PC-3 (cell line): ENCODE measurements around the gene PML. TPM values are rescaled to one million over a fixed set of nuclear protein-coding genes. Genes with fewer than 3 reads are reported as not detected.

Experiments
- ATAC-seq: fragments of 200-7000 bp; cut with Tn5 transposase; 2 replicates; pipeline ENCODE4 v1.9.1; 2020; ENCODE audit warnings: mild to moderate bottlenecking, moderate library complexity
- BruUV-seq: library from RNA; stranded (reverse); fragments of 400-500 nt; replicated peaks from 2 replicates; lab custom pipeline; 2021; lab: Mats Ljungman, UMichigan
- CTCF ChIA-PET: fragments of 300-600 bp; sonication (Branson Sonifier 250); formaldehyde crosslinking; loops from one replicate; lab custom pipeline; 2022; ENCODE audit warnings: antibody characterized with exemption; lab: Charles Lee
- POLR2A ChIA-PET: fragments of 300-600 bp; sonication (Branson Sonifier 250); formaldehyde crosslinking; loops from one replicate; lab custom pipeline; 2022; ENCODE audit warnings: antibody characterized with exemption; ENCODE audit not compliant: unreplicated experiment; lab: Charles Lee
- DNase-seq: peaks from one replicate; pipeline ENCODE4 v3.0.0-alpha.2; 2015
- H2AFZ ChIP-seq: fragments of 300-600 bp; sonication (generic); 2 replicates; pipeline ENCODE4 v1.6.0; 2016; ENCODE audit warnings: antibody characterized with exemption, low read length
- H3F3A ChIP-seq: fragments of 300-600 bp; sonication (generic); one replicate; pipeline ENCODE4 v1.6.0; 2017; ENCODE audit warnings: antibody characterized with exemption, low read length, control low read depth, mild to moderate bottlenecking; ENCODE audit not compliant: unreplicated experiment
- H3K27ac ChIP-seq: fragments of 300-600 bp; sonication (generic); 2 replicates; pipeline ENCODE4 v1.5.1; 2016; ENCODE audit warnings: mild to moderate bottlenecking, low read length
- H3K27me3 ChIP-seq: fragments of 300-600 bp; sonication (generic); 2 replicates; pipeline ENCODE4 v1.6.1; 2016; ENCODE audit warnings: low read length, mixed read lengths
- H3K36me3 ChIP-seq: fragments of 300-600 bp; sonication (generic); 2 replicates; pipeline ENCODE4 v1.6.1; 2016; ENCODE audit warnings: low read depth, mixed run types, low read length, mixed read lengths
- H3K4me1 ChIP-seq: fragments of 300-600 bp; sonication (generic); 2 replicates; pipeline ENCODE4 v1.5.1; 2016; ENCODE audit warnings: low read length; ENCODE audit not compliant: insufficient read depth
- H3K4me2 ChIP-seq: fragments of 300-600 bp; sonication (generic); 2 replicates; pipeline ENCODE4 v1.6.0; 2016; ENCODE audit warnings: low read length
- H3K4me3 ChIP-seq: fragments of 300-600 bp; sonication (generic); 2 replicates; pipeline ENCODE4 v1.5.1; 2016; ENCODE audit warnings: mild to moderate bottlenecking, low read length, mixed read lengths
- H3K79me2 ChIP-seq: fragments of 300-600 bp; sonication (generic); 2 replicates; pipeline ENCODE4 v1.6.1; 2017; ENCODE audit warnings: low read length, mixed read lengths
- H3K9ac ChIP-seq: fragments of 300-600 bp; sonication (generic); 2 replicates; pipeline ENCODE4 v1.6.0; 2016; ENCODE audit warnings: mild to moderate bottlenecking, low read length
- H3K9me2 ChIP-seq: fragments of 300-600 bp; sonication (generic); replicated peaks from 2 replicates; pipeline ENCODE4 v1.6.1; 2016; ENCODE audit warnings: mixed run types, low read length, mixed read lengths
- H3K9me3 ChIP-seq: fragments of 300-600 bp; sonication (generic); 2 replicates; pipeline ENCODE4 v1.6.1; 2016; ENCODE audit warnings: low read length, mixed read lengths
- H4K20me1 ChIP-seq: fragments of 300-600 bp; sonication (generic); 2 replicates; pipeline ENCODE4 v1.6.1; 2016; ENCODE audit warnings: low read length, mixed read lengths
- EZH2 ChIP-seq: fragments of 300-600 bp; sonication (generic); IDR thresholded peaks from one replicate; pipeline ENCODE4 v1.6.1; 2017; ENCODE audit warnings: antibody characterized with exemption, mild to moderate bottlenecking, low read length; ENCODE audit not compliant: unreplicated experiment
- EZH2phosphoT487 ChIP-seq: fragments of 300-600 bp; sonication (generic); IDR thresholded peaks from 2 replicates; pipeline ENCODE4 v1.6.1; 2018; ENCODE audit warnings: mild to moderate bottlenecking, antibody characterized with exemption, low read length, borderline replicate concordance
- intact Hi-C: fragments of 100-400 bp; cut with micrococcal nuclease; formaldehyde crosslinking; loops from 2 replicates; pipeline ENCODE4 v1.9.0; 2023
- total RNA-seq: library from RNA; depleted of rRNA; stranded (reverse); fragments of >200 nt; gene quantifications from 2 replicates; pipeline ENCODE4 v1.2.3, GENCODE V29; 2014
- TF ChIP-seq, protein P1 (sequence below): fragments of 300-600 bp; sonication (generic); conservative IDR thresholded peaks from 2 replicates; pipeline ENCODE4 v1.5.1; 2017; ENCODE audit warnings: antibody characterized with exemption, low read depth, mild to moderate bottlenecking, low read length

PML gene
- total RNA-seq, 1 experiment from 2014 or later, result 18.7 TPM

DNA sequence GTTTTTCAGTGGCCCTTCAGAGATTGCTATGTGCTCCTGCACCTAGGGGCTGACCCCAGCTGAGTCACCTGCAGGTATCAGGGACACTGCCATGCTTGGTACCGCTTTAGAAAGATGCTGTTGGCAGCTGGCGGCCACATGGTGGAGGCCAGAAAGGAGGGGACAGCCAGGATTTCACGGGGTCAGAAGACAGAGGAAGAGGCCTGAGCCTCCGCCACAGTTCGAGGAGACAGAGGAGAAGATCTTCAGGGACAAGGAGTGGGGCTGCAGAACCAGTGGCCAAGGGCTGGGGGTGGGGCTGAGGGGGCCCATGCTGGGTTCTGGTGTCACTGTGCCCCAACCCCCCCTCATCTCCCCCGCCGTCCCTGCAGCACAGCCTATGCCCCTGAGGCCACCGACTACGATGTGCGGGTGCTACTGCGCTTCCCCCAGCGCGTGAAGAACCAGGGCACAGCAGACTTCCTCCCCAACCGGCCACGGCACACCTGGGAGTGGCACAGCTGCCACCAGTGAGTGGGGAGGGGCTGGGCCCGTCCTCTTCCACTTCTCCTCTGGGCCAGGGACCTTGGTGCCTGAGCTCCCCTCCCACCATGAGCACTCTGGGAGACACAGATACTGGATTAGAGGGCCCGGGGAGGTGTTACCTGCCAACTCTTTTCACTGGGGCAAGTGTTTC lies 48.3 kb upstream of the PML start:
- Histone ChIP-seq H3K9me3 (no peaks in the 10 kb centered on the region), H3K27ac (no peak overlapping the region), H4K20me1 (no peaks in the 10 kb centered on the region), H3K9me2 (no peaks in the 10 kb centered on the region), H3K4me1 (peaks cover 35% of the 10 kb centered on the region), H3K4me2 (no peak overlapping the region), H3K4me3 (no peak overlapping the region), H2AFZ (no peak overlapping the region), H3F3A (no peaks in the 10 kb centered on the region), H3K79me2 (peaks cover 34% of the 10 kb centered on the region), H3K9ac (no peak overlapping the region), H3K36me3 (peaks cover 59% of the 10 kb centered on the region), H3K27me3 (no peaks in the 10 kb centered on the region)
- TF ChIP-seq EZH2phosphoT487, result no peak
- TF ChIP-seq EZH2, result no peak
- TF ChIP-seq, protein P1, sequence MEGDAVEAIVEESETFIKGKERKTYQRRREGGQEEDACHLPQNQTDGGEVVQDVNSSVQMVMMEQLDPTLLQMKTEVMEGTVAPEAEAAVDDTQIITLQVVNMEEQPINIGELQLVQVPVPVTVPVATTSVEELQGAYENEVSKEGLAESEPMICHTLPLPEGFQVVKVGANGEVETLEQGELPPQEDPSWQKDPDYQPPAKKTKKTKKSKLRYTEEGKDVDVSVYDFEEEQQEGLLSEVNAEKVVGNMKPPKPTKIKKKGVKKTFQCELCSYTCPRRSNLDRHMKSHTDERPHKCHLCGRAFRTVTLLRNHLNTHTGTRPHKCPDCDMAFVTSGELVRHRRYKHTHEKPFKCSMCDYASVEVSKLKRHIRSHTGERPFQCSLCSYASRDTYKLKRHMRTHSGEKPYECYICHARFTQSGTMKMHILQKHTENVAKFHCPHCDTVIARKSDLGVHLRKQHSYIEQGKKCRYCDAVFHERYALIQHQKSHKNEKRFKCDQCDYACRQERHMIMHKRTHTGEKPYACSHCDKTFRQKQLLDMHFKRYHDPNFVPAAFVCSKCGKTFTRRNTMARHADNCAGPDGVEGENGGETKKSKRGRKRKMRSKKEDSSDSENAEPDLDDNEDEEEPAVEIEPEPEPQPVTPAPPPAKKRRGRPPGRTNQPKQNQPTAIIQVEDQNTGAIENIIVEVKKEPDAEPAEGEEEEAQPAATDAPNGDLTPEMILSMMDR, result no peak
- BruUV-seq, result no TSS peak
- ATAC-seq (no peak), DNase-seq (no peak)
- CTCF ChIA-PET, result no interaction called here
- intact Hi-C loops, result no loop called here
- POLR2A ChIA-PET, result no interaction called here

DNA sequence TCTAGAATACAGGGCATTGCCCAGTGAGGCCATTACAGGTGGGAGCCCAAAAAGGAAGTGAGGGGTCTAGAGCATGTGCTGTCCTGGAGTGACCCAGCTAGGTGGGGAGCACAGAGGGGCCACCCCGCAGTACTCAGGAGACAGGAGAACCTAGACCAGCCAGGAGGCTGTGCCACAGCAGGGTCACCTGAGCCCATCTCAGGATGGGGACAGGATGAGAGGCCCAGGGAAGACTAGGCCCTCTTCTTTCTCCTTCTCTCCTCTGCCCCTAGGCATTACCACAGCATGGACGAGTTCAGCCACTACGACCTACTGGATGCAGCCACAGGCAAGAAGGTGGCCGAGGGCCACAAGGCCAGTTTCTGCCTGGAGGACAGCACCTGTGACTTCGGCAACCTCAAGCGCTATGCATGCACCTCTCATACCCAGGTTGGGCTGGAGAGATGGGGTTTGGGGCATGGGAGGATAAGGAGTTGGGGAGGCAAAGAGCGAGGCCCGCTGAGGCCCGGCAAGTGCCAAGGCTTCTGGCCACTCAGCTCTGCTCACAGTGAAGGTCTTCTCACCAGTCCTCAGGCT lies 47.6 kb upstream of the PML start:
- H3F3A ChIP-seq, result no peaks in the 10 kb centered on the region
- TF ChIP-seq, protein P1, result no peak
- TF ChIP-seq EZH2, result no peak
- no peak for TF ChIP-seq EZH2phosphoT487
- peaks cover 34% of the 10 kb centered on the region for H3K79me2 ChIP-seq
- BruUV-seq, result no TSS peak
- H3K27me3 ChIP-seq, result no peaks in the 10 kb centered on the region
- peaks cover 63% of the 10 kb centered on the region for H3K36me3 ChIP-seq
- H3K4me3 ChIP-seq, result no peak overlapping the region
- no peak overlapping the region for H3K4me2 ChIP-seq
- no peak overlapping the region for H2AFZ ChIP-seq
- H3K9me2 ChIP-seq, result no peaks in the 10 kb centered on the region
- no peak overlapping the region for H3K27ac ChIP-seq
- ChIA-PET CTCF (no interaction called here), POLR2A (no interaction called here)
- DNase-seq (no peak), ATAC-seq (no peak)
- no peaks in the 10 kb centered on the region for H4K20me1 ChIP-seq
- intact Hi-C loops, result no loop called here
- no peaks in the 10 kb centered on the region for H3K9me3 ChIP-seq
- H3K4me1 ChIP-seq, result peaks cover 28% of the 10 kb centered on the region
- H3K9ac ChIP-seq, result no peak overlapping the region

DNA sequence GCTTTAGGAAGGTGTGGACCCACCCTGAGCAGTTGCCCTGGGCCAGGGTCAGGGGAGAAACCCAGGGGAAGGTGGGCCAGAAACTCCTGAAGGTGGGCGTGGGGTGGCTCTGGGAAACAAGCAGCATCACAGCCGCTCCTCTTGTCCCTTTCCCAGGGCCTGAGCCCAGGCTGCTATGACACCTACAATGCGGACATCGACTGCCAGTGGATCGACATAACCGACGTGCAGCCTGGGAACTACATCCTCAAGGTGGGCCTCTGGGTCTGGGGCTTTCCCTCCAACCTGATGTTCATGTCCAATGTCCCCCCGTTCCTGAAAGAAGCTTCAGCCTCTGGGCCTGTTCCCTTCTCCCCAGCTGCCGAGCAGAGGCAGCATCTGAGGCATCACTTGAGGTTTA lies 46.9 kb upstream of the PML start:
- ATAC-seq, result no peak
- CTCF ChIA-PET, result no interaction called here
- POLR2A ChIA-PET, result no interaction called here

More for the DNA sequence above, 46.9 kb upstream of the PML start:
- no peaks in the 10 kb centered on the region for H3K9me2 ChIP-seq
- BruUV-seq, result no TSS peak
- peaks cover 20% of the 10 kb centered on the region for H3K4me1 ChIP-seq
- H3K4me2 ChIP-seq, result no peak overlapping the region
- no peak overlapping the region for H3K27ac ChIP-seq
- H3F3A ChIP-seq, result no peaks in the 10 kb centered on the region
- intact Hi-C loops, result no loop called here
- no peak overlapping the region for H2AFZ ChIP-seq
- TF ChIP-seq EZH2 (no peak), EZH2phosphoT487 (no peak)
- TF ChIP-seq, protein P1, result no peak
- no peaks in the 10 kb centered on the region for H3K9me3 ChIP-seq
- peaks cover 28% of the 10 kb centered on the region for H3K79me2 ChIP-seq
- no peak overlapping the region for H3K9ac ChIP-seq
- H3K27me3 ChIP-seq, result no peaks in the 10 kb centered on the region
- H3K36me3 ChIP-seq, result peaks cover 63% of the 10 kb centered on the region
- H4K20me1 ChIP-seq, result no peaks in the 10 kb centered on the region
- H3K4me3 ChIP-seq, result no peak overlapping the region
- DNase-seq, result no peak
